OCI-LY3 (cell line): ENCODE data around the gene MRPL3.

Source experiments
- CTCF ChIP-seq: fragments of 200-600, 300-600 bp; sonication (generic); IDR thresholded peaks from 2 replicates; pipeline ENCODE4 v1.5.1; 2014; ENCODE audit warnings: antibody characterized with exemption, low read length, low read depth
- EZH2phosphoT487 ChIP-seq: fragments of 200-600 bp; shearing (Covaris generic); IDR thresholded peaks from 2 replicates; pipeline ENCODE4 v1.6.1; 2018; ENCODE audit warnings: antibody characterized with exemption, mixed run types, low read depth

GRCh38 chr3:131540821-131541220, 38.0 kb upstream of the MRPL3 start:
- no peak for TF ChIP-seq CTCF
- no peak for TF ChIP-seq EZH2phosphoT487
